Measurements from ENCODE around the gene FASTK. TPM values are rescaled to one million over a fixed set of nuclear protein-coding genes. Genes with fewer than 3 reads are reported as not detected.

Gene FASTK
- total and polyA plus RNA-seq, 2 of the 4 experiments (the other 2 are of a cell fraction): 53.8 to 115 TPM

- Histone ChIP-seq H3K4ac (ENCODE audit: low read depth, low read length) (no peak overlapping the region), H3K14ac (replicated peaks; ENCODE audit: low read depth, low read length) (no peak overlapping the region), H2BK20ac (ENCODE audit: low read depth, low read length) (no peak overlapping the region), H3K4me2 (ENCODE audit: low read depth, low read length) (no peak overlapping the region), H3K9me1 (ENCODE audit: insufficient read depth, low read length) (peaks cover 6% of the 10 kb centered on the region; the same call in 1 of the 2 replicates), H3K79me1 (ENCODE audit: low read depth in 1 of 2, low read length in 2 of 2) (no peaks in the 10 kb centered on the region), H2AK9ac (replicated peaks; ENCODE audit: low read depth, low read length, poor library complexity) (no peak overlapping the region), H2AK5ac (ENCODE audit: low read depth, low read length) (no peak overlapping the region), H2AFZ (replicated peaks; ENCODE audit: low read length, poor library complexity) (no peak overlapping the region), H3K27ac (ENCODE audit: insufficient read depth, low read length) (no peak overlapping the region), H4K8ac (ENCODE audit: low read depth in 2 of 2, low read length in 2 of 2) (no peak overlapping the region), H3K36me3 (ENCODE audit: control insufficient read depth, insufficient read depth, low read length) (peaks cover 5% of the 10 kb centered on the region; the same call in 1 of the 2 replicates), H3K23ac (ENCODE audit: low read depth, low read length) (no peak overlapping the region), H3K9ac (ENCODE audit: low read depth, low read length) (no peak overlapping the region), H3K18ac (ENCODE audit: low read depth, low read length) (no peak overlapping the region), H3K27me3 (ENCODE audit: control insufficient read depth, insufficient read depth, low read length) (no peaks in the 10 kb centered on the region; the same call in 1 of the 2 replicates), H3K56ac (ENCODE audit: extremely low read depth, insufficient read depth, low read length) (no peak overlapping the region), H2BK15ac (ENCODE audit: low read depth, low read length) (no peak overlapping the region), H4K5ac (ENCODE audit: low read depth, low read length) (no peak overlapping the region), H4K91ac (ENCODE audit: insufficient read depth, low read depth, low read length) (no peak overlapping the region), H2BK120ac (ENCODE audit: low read depth, low read length) (no peak overlapping the region), H3K4me3 (ENCODE audit: insufficient read depth, low read depth, low read length) (no peak overlapping the region), H3K4me1 (ENCODE audit: control insufficient read depth, insufficient read depth, low read length) (peaks cover 11% of the 10 kb centered on the region; the same call in 1 of the 2 replicates), H2BK5ac (ENCODE audit: low read depth, low read length, poor library complexity, severe bottlenecking) (no peak overlapping the region), H3K9me3 (ENCODE audit: control insufficient read depth, insufficient read depth, low read length) (no peaks in the 10 kb centered on the region), H4K20me1 (ENCODE audit: insufficient read depth, low read length) (peaks cover 18% of the 10 kb centered on the region)
- no peak for TF ChIP-seq RFX5 (IDR thresholded peaks at IDR 0.05; ENCODE audit: low read depth, low read length)
- TF ChIP-seq MAZ (IDR thresholded peaks at IDR 0.05; ENCODE audit: borderline replicate concordance, low read depth, low read length): no peak
- TF ChIP-seq SMC3 (IDR thresholded peaks at IDR 0.05; ENCODE audit: low read depth, low read length): no peak
- TF ChIP-seq, protein P1, sequence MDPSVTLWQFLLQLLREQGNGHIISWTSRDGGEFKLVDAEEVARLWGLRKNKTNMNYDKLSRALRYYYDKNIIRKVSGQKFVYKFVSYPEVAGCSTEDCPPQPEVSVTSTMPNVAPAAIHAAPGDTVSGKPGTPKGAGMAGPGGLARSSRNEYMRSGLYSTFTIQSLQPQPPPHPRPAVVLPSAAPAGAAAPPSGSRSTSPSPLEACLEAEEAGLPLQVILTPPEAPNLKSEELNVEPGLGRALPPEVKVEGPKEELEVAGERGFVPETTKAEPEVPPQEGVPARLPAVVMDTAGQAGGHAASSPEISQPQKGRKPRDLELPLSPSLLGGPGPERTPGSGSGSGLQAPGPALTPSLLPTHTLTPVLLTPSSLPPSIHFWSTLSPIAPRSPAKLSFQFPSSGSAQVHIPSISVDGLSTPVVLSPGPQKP (IDR thresholded peaks at IDR 0.05; ENCODE audit: borderline replicate concordance, low read depth, low read length): no peak
- TF ChIP-seq USF2 (IDR thresholded peaks at IDR 0.05; ENCODE audit: low read depth, low read length): no peak
- no peak for TF ChIP-seq NFE2L2 (IDR thresholded peaks at IDR 0.05; ENCODE audit: low read depth, low read length)
- ChIA-PET POLR2A (ENCODE audit: unreplicated experiment) (no interaction called here), CTCF (no interaction called here)
- DNase-seq: no peak
- in situ Hi-C loops (cut with MboI; ENCODE audit: low sequenced_read_pairs): no loop called here
- no peak for ATAC-seq (ENCODE audit: low read depth)
- intact Hi-C loops (cut with micrococcal nuclease): no loop called here
- WGBS, 2 experiments (ENCODE audit: extremely low coverage in 2 of 2, insufficient read length in 1 of 2): 97% methylated on average over 14 of the region's 38 CpGs; no CpG with 5 or more reads in 1 of the 2 experiments
- dilution Hi-C loops (cut with HindIII; ENCODE audit: low sequenced_read_pairs, unreplicated experiment): no loop called here
- no TSS peak for BruUV-seq (replicated peaks)
Measured at GRCh38 chr7:151048911-151049463, 31.6 kb downstream of the FASTK start.
